Panc1 (cell line): ENCODE data around the gene RARB.

Experiments
- CTCF ChIP-seq: fragments of 450-650 bp; IDR thresholded peaks from 2 replicates; pipeline ENCODE4 v1.5.1; 2017; ENCODE audit warnings: mild to moderate bottlenecking
- POLR2AphosphoS5 ChIP-seq: IDR thresholded peaks from 2 replicates; pipeline ENCODE4 v1.6.1; 2012; ENCODE audit warnings: mild to moderate bottlenecking, low read depth, low read length, moderate library complexity
- REST ChIP-seq, 2 experiments: IDR thresholded peaks; 2 replicates each; pipeline ENCODE4 v1.6.1; 2011 to 2012; ENCODE audit warnings: low read depth in 2 of 2, control low read depth in 1 of 2, low read length in 1 of 2, mild to moderate bottlenecking in 1 of 2, moderate library complexity in 1 of 2; ENCODE audit not compliant: insufficient read depth in 1 of 2
- SIN3A ChIP-seq: IDR thresholded peaks from 2 replicates; pipeline ENCODE4 v1.6.1; 2012; ENCODE audit warnings: low read depth, mild to moderate bottlenecking, low read length, moderate library complexity, borderline replicate concordance; ENCODE audit not compliant: insufficient read depth
- TCF7L2 ChIP-seq: IDR thresholded peaks from 2 replicates; pipeline ENCODE4 v1.6.1; 2011; ENCODE audit warnings: mild to moderate bottlenecking, low read depth, low read length, inconsistent platforms

DNA sequence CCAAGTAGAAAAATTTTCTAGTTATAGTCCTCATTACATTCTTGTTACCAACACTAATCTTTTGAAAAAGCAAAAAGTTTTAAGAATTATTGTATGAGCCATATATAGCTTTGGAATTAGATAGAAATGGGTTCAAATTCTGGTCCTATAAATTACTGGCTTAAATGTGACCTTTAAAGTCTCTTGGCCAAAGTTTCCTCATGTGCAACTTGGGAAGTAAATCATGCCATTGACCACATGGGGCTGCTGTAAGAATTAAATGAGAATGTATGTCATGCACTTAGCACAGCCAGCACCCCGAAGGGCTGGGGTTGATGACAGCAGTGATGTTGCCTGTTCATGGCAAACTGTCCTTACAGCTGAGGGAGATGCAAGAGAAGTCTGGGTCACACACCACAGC is 128.4 kb downstream of the RARB start:
- TF ChIP-seq SIN3A (no peak), CTCF (no peak), POLR2AphosphoS5 (no peak), TCF7L2 (no peak), REST (IDR thresholded peaks at IDR 0.05; ENCODE audit: insufficient read depth in 1 of 2, low read depth in 2 of 2, low read length in 1 of 2) (no peak)
